Heart right ventricle (tissue), 16 donors: ENCODE data around the gene DNASE1L1. TPM values are rescaled to one million over a fixed set of nuclear protein-coding genes. Genes with fewer than 3 reads are reported as not detected.

Experiments
- ATAC-seq, 8 donors: fragments of 200-7000 bp; cut with Tn5 transposase; one replicate each; pipeline ENCODE4 v1.9.1; 2020; ENCODE audit warnings: mild to moderate bottlenecking in 8 of 8, moderate library complexity in 8 of 8, moderate number of reproducible peaks in 1 of 8
- DNase-seq, 2 donors: peaks; one replicate each; pipeline ENCODE4 v3.0.0-alpha.2; 2020
- H3K27ac ChIP-seq, 10 donors: fragments of 200-600 bp; sonication (generic) in 2 of 10; one replicate each; pipeline versions ENCODE4 v1.5.0 to v1.8.0; 2020 to 2022; ENCODE audit warnings: mild to moderate bottlenecking in 3 of 10
- H3K27me3 ChIP-seq, 7 donors: fragments of 200-600 bp; one replicate each; pipeline ENCODE4 v1.8.0; 2021 to 2022; ENCODE audit warnings: mild to moderate bottlenecking in 2 of 7
- H3K36me3 ChIP-seq, 9 donors: fragments of 200-600 bp; sonication (generic) in 1 of 9; one replicate each; pipeline versions ENCODE4 v1.5.0 to v1.8.0; 2020 to 2022; ENCODE audit warnings: mild to moderate bottlenecking in 2 of 9
- H3K4me1 ChIP-seq, 9 donors: fragments of 200-600 bp; sonication (generic) in 1 of 9; one replicate each; pipeline versions ENCODE4 v1.5.0 to v1.8.0; 2020 to 2022; ENCODE audit warnings: mild to moderate bottlenecking in 4 of 9
- H3K4me3 ChIP-seq, 10 donors: fragments of 200-600 bp; sonication (generic) in 2 of 10; one replicate each; pipeline versions ENCODE4 v1.5.0 to v1.8.0; 2020 to 2022; ENCODE audit warnings: mild to moderate bottlenecking in 7 of 10, moderate library complexity in 2 of 10
- H3K9me3 ChIP-seq, 11 donors: fragments of 200-600 bp in 10 of 11; sonication (generic) in 2 of 11; one replicate each; pipeline versions ENCODE4 v1.5.0 to v1.8.0; 2013 to 2022; ENCODE audit warnings: mild to moderate bottlenecking in 2 of 11, control low read depth in 1 of 11, moderate library complexity in 1 of 11
- CTCF ChIP-seq, 9 donors: fragments of 200-600 bp; sonication (generic) in 2 of 9; IDR thresholded peaks; one replicate each; pipeline versions ENCODE4 v1.5.0 to v1.8.0; 2021 to 2022; ENCODE audit warnings: antibody characterized with exemption in 9 of 9, mild to moderate bottlenecking in 5 of 9, moderate library complexity in 1 of 9
- WGBS, 2 donors: extraction: QIAGEN DNeasy Blood & Tissue Kit; methylation state at CpG; one replicate each; pipeline ENCODE4 v1.1.7; 2013; ENCODE audit warnings: inconsistent platforms in 1 of 2; 5-methylcytosine and 5-hydroxymethylcytosine counted together
- intact Hi-C, 10 donors: fragments of 100-400 bp; cut with DNase I; formaldehyde crosslinking; loops; one replicate each; pipeline versions ENCODE4 v1.11.1 to v1.14.2; 2022
- polyA plus RNA-seq, 2 donors: library from polyadenylated mRNA; stranded (reverse); fragments of 200-250 nt; gene quantifications; one replicate each; pipeline ENCODE4 v1.2.3, GENCODE V29; 2013
- total RNA-seq, 10 donors: library from RNA; stranded (reverse); fragmentation: NEBNext Ultra II Directional in 3 of 10; extraction: Animal tissue kit (Norgen Biotek cat#: 25700) in 3 of 10; gene quantifications; one replicate each; pipeline versions ENCODE4 v1.2.1 to v1.2.4, GENCODE V29; 2021 to 2023
- donor health status: Arrhythmogenic right ventricular cardiomyopathy.
- donor health status: ischemic (EF 13 %, LVEDD 7.1; RV severe dilation, severe dysfunction).
- donor health status: healthy with polysubstance abuse.
- donor health status: DM: no; HTN: yes; CAD: no.
- donor health status: DM: no; HTN: no; CAD: no.
- donor health status: ischemic (EF 25% LVEDD 6.9; RV normal size, moderate dysfunction).
- donor health status: ischemic (EF 25% LVEDD 5.7; RV mildly dilated, moderate dysfunction).
- donor health status: healthy.
- donor health status: DM: yes; HTN: yes; CAD: no.
- donor health status: Ischemic cardiomyopathy.
- donor health status: ischemic (EF 35%, LVEDD 5.7; RV mildly dilated, moderate dysfunction).
- donor health status: nonischemic (EF 11% LVEDD 7.7; RV severe dilation, severe dysfunction).
- donor health status: DM: yes; HTN: yes; CAD: no.
- donor health status: PGD.
- donor health status: ischemic (EF 29% LVEDD 5.4; RV normal size, mild dysfunction).
- donor health status: nonischemic (EF 23%, LVEDD 6.1; RV moderate dilation, normal function).

The DNASE1L1 gene
- total and polyA plus RNA-seq, 12 donors: 27.2 to 57.1 (median 46.9) TPM

DNA sequence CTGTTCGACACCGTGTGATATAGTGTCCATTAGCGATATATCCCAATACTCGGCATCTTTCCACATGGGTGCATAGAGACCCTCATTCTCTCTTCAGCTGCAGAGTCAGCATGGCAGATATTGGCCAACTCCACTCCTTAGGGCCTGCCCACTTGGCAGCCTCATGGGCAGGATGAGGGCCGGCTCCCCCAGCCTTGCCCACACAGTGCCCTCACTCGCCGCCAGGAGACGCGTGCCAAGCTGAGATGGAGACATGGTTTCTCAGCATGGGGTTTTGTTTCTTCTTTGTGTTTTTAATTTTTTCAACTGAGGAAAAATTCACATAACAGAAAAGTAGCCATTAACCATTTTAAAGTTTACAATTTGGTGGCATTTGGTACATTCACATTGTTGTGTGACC lies 43.8 kb upstream of the DNASE1L1 start:
- ATAC-seq (no peak), DNase-seq (no peak)
- Histone ChIP-seq H3K27me3 (peaks cover 0 to 12% (median 0%) of the 10 kb centered on the region in 7 donors), H3K27ac (no peak overlapping the region), H3K4me1 (no peaks in the 10 kb centered on the region), H3K36me3 (peaks cover 0 to 39% (median 7%) of the 10 kb centered on the region in 9 donors), H3K4me3 (no peak overlapping the region), H3K9me3 (no peaks in the 10 kb centered on the region)
- 85 to 93% methylated on average over 9 of the region's 9 CpGs for WGBS, 2 donors
- no peak for TF ChIP-seq CTCF (IDR thresholded peaks at IDR 0.05)
- intact Hi-C loops: loop anchor here in 1 of 10 donors (10.0 kb wide), 1 partner anchor 62 kb away; the partner anchor contains the start of gene FAM3A

DNA sequence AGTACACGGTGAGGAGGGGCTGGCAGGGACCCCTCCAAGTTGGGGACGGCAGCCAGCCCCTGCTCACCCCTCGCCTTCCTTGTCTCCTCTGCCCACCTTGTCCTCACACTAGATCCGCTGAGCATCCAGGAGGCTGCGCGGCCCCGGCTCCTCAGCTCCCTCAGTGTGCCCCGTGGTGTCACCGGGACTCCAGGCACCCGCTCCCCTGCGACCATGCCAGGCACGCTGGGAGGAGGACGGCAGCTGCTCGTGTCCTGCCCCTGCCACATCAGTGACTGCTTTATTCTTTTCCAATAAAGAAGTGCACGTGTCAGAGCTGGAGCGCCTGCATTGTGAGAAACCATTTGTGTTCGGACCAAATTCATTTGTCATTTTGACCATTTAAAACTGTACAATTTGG lies 41.3 kb upstream of the DNASE1L1 start:
- TF ChIP-seq CTCF (IDR thresholded peaks at IDR 0.05): no peak
- H3K9me3 ChIP-seq: no peaks in the 10 kb centered on the region
- ATAC-seq: no peak
- no peak for DNase-seq
- 94 to 96% methylated on average over 15 to 17 of the region's 17 CpGs for WGBS, 2 donors
- no peak overlapping the region for H3K4me3 ChIP-seq
- peaks cover 0 to 54% (median 7%) of the 10 kb centered on the region in 9 donors for H3K36me3 ChIP-seq
- intact Hi-C loops: loop anchor here in 1 of 10 donors (10.0 kb wide), 1 partner anchor 64 kb away; the partner anchor contains the start of gene FAM3A
- H3K27ac ChIP-seq: no peak overlapping the region
- peaks cover 0 to 5% (median 0%) of the 10 kb centered on the region in 7 donors for H3K27me3 ChIP-seq
- peaks cover 0 to 7% (median 2%) of the 10 kb centered on the region in 9 donors for H3K4me1 ChIP-seq

DNA sequence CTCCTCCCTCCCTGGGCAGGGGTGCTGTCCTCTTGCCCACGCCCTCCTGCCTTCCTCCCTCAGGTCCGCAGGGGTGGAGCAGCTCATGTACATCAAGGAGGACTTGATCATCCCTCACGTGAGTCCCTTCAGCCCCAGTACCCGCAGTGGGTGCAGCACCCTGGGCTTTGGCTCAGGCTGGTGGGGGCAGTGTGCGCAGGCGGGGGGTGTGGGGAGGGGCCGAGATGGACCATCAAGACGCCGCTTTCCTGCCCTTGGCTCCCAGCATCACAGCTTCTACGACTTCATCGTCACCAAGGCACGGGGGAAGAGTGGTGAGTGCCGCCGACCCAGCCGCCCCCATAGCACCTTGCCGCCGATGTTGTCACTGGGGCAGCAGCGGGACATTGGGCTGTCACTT lies 40.6 kb upstream of the DNASE1L1 start:
- H3K36me3 ChIP-seq: peaks cover 0 to 54% (median 7%) of the 10 kb centered on the region in 9 donors

GRCh38 chrX:154448484-154448883 lies 39.4 kb upstream of the DNASE1L1 start:
- ATAC-seq (no peak), DNase-seq (no peak)
- peaks cover 0 to 18% (median 11%) of the 10 kb centered on the region in 9 donors for H3K4me1 ChIP-seq
- no peak overlapping the region for H3K4me3 ChIP-seq
- no peak for TF ChIP-seq CTCF (IDR thresholded peaks at IDR 0.05)
- no peaks in the 10 kb centered on the region for H3K9me3 ChIP-seq
- peaks cover 0 to 54% (median 7%) of the 10 kb centered on the region in 9 donors for H3K36me3 ChIP-seq
- H3K27ac ChIP-seq: no peak overlapping the region
- peaks cover 0 to 5% (median 0%) of the 10 kb centered on the region in 7 donors for H3K27me3 ChIP-seq
- 88 to 89% methylated on average over 14 of the region's 14 CpGs for WGBS, 2 donors
- intact Hi-C loops: no loop called here

More for the DNA sequence above, 40.6 kb upstream of the DNASE1L1 start:
- Histone ChIP-seq H3K27me3 (peaks cover 0 to 5% (median 0%) of the 10 kb centered on the region in 7 donors), H3K4me1 (peaks cover 0 to 14% (median 9%) of the 10 kb centered on the region in 9 donors), H3K27ac (no peak overlapping the region), H3K9me3 (no peaks in the 10 kb centered on the region), H3K4me3 (no peak overlapping the region)
- DNase-seq: no peak
- TF ChIP-seq CTCF (IDR thresholded peaks at IDR 0.05): no peak
- intact Hi-C loops: loop anchor here in 1 of 10 donors (10.0 kb wide), 1 partner anchor 65 kb away; the partner anchor contains the start of gene FAM3A
- ATAC-seq: no peak
- 91 to 94% methylated on average over 17 to 18 of the region's 18 CpGs for WGBS, 2 donors
